GM21717 (cell line): Measurements from ENCODE around the gene GCNT1.
"Not testable (repeated sequence)": the region's sequence is repeated elsewhere in the genome, so short reads cannot be mapped to it uniquely, and the experiment has no call there.

Source experiments
- ATAC-seq: cut with Tn5 transposase; IDR thresholded peaks from one replicate; pipeline ENCODE4 v1.9.1; 2021; ENCODE audit warnings: mild to moderate bottlenecking, moderate library complexity; ENCODE audit not compliant: unreplicated experiment

The GCNT1 gene

DNA sequence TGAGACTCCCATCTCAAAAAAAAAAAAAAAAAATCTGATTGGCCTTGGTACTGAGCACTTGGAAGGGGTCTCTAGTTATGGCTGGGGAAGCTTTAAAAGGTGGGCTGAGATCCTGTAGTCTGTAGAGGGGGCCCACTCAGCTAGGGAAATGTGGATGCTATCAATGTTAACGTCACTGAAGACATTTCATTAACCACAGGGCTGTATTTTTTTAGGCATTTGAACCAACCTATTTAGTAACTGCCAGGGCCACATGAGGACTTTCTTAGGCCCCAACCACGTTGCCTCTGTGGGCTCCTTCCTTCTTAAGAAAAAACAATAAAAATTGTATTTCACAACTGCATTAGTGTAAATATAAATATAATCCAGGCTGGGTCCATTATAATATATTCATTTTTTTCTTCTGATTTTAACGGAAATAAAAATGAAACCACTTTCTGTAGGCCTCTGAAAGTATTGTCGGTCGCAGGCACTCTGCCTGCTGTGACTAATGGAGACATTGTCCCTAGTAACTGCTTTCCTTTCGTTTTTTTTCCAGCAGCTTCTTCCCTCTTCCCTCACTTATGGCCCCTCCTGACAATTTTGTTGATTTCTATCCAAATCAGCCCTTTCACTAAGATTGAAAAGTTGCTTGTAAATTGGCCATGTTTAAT lies 71.6 kb downstream of the GCNT1 start:
- ATAC-seq: peak; percentile 50

DNA sequence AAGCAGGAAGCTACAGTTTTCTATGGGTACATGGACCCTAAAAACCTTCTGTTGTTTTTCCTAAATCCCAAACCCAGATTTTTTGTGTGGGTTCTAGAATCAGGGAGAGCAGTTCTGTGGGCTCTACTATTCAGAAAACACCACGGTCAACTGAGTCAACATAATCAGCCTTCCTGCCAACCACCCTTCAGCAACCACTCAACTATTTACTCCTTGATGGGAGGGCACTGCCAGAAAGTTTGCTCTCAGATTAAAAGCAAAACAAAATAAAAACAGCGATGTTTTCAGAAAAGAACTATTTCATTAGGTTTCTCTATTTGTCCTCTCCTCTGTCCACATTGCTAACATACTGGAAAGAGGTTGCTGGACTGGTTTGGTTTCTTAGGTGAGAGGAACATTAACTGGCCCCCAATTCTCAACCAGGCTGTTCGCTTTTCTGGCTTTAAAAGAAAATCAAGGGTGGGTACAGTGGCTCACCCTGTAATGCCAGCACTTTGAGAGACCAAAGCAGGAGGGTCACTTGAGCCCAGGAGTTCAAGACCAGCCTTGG lies 72.3 kb downstream of the GCNT1 start:
- no peak for ATAC-seq

DNA sequence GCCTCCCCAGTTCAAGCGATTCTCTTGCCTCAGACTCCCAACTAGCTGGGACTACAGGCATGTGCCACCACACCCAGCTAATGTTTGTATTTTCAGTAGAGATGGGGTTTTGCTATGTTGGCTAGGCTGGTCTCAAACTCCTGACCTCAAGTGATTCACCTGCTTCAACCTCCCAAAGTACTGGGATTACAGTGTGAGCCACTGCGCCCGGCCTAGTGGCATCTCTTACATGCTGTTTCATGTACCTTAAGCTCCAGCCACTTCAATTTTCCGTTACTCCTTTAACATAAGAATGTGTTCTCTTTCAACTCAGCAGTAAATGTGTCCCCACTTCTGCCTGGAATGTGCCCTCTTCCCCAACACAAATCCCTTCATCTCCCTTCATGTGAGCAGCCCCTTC lies 73.9 kb downstream of the GCNT1 start:
- ATAC-seq: not testable (repeated sequence)

DNA sequence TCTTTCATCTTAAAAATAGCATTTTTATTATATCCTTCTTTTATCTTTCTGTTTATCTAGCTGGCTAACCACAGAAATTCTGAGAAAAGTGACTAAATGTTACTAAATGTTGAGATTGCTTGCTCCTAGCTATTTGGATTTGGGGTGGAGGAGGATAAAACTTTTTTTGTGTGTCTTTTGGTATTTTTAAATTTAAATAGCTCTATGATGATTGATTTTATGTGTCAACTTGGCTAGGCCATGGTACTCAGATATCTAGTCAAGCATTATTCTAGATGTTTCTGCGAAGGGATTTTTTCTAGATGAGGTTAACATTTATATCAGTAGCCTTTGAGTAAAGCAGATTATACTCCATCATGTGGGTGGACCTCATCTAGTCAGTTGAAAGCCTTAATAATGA lies 75.0 kb downstream of the GCNT1 start:
- no peak for ATAC-seq

DNA sequence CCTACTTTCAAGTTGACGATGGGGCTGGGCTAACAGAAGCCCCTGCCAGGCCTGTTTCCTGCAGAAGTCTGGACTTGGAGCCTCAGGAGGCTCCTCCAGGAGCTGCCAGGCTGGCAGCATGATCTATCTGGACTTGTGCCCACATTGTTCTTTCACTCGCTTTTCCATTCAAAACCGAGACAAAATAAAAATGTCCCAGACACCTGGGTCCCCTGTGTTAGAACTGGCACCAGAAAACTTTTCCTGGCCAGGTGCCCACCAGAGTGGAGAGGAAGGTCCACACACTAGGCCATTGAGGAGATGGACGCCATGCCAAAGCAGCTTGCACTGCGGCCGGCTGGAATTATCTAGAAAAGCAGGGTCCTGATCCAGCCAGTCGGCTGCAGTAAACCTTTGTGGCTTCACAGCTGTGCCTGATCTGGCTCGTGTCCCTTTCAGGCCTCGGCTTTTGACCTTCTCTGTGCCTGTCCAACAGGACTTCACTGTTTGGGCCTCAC lies 78.2 kb downstream of the GCNT1 start:
- no peak for ATAC-seq

DNA sequence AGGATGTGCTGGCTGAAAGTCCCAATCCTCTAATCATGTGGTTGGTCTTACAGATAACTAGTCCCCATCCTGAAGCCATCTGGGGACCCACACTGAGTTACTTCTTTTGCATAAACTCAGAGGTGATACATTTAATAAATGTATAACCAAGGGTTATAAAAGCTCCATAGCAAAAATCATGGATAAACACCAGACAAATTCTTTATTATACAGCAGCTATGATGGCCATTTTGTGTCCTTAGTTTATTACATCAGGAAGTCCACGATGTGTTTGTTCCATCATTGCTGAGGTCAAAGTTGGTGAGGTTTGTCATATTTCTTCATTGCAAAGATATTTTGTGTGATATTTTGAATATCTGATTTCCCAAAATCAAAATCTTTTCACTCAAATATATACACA lies 80.2 kb downstream of the GCNT1 start:
- ATAC-seq: no peak

DNA sequence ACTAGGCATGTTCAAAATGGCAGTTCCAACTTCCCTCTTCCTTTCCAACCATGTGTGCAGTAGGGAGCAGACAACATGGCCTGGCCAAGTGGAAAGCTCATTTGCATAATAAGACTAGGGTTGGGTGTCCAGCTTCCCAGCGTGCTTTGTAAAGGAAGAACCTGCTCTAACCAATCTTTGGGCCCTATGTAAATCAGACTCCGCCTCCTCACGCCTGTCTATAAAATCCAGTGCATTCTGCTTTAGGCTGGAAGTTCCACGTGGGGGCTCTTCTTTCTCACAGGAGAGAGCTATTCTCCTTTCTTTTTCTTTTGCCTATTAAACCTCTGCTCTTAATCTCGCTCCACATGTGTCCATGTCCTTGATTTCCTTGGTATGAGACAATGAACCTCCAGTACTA lies 83.4 kb downstream of the GCNT1 start:
- no peak for ATAC-seq

DNA sequence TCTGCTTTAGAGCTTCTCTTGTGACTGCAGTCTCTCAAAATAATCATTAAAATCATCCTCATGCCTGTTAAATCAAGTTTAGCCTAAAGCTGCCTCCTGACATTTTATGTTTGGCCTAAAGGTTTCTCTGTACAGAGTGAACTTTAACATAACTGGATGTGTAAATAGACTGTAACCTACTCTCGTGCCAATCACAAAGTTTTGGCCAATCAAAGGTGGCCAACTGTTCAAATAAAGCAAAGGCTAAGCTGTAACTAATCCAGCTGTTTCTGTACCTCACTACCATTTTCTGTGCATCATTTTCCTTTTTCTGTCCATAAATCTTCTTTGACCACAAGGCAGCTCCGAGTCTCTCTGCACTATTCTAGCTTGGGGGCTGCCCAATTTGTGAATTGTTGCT lies 86.2 kb downstream of the GCNT1 start:
- no peak for ATAC-seq

DNA sequence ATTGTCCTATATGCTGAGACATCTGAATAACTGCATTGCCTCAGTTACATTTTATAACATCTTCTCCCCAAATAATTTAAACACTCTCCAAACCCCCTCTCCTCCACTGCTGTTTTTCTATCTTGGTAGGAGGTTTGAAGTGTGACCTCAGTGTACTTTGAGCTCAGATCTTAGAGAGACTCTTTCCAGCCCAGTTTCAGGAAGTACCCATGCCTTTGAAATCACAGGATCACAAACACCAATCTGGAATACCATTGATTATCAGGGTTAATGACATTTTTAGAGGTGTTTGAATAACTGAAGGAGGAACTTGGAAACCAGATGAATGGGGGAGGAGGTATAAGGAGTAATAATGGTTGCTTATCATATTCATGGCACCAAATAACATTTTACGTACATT lies 93.2 kb downstream of the GCNT1 start:
- no peak for ATAC-seq

DNA sequence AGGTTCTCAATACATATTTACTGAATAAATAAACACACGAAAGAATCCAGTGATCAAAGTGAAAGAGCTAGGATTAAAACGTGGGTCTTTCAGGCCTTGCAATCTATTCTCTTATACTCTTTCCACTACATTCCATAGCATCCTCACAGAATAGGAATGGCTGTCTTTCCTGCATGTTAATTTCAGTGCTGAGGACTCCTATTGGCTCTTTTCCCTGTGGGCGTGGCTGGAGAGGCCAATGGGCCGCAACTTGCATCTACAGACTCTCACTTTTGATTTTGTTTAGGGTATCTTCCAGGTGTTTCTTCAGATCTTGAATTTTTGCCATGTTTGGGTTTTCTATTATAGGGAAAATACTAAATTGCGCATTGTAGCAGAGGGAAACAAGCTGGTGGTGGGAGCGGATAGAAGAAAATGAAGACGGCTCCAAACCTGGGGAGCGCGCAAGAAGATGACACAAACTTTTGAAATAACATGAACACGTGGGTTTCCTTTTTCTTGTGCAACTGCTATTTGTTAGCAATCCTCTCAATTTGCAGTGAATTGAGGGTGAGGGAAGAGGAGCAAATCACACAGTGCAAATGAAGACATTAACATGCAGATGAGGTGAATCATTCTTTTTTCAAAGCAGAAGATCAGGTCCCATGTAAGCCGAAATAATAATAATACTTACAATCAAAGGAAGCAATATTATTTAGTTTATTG lies 93.9 kb downstream of the GCNT1 start:
- no peak for ATAC-seq

DNA sequence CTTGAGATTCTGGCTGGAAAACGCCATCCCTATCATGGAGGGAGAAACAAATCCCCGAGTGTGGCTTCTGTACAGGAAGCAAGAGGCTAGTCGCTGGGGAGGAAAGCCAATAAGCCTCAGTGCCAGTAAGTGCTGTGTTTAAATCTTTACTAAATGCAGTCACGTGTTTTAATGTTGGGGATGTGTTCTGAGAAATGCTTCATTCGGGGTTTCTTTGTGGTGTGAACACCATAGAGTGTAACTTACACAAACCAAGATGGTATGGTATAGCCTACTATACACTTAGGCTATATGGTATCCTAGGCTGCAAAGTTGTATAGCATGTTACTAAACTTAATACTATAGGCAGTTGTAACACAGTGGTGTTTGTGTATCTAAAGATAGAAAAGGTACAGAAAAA lies 94.7 kb downstream of the GCNT1 start:
- no peak for ATAC-seq
